ENCODE results near the gene ADCY2. TPM values are rescaled to one million over a fixed set of nuclear protein-coding genes. Genes with fewer than 3 reads are reported as not detected.

Gene ADCY2
- total RNA-seq, 1 experiment from 2014 or later: 0.34 TPM

GRCh38 chr5:7436521-7436920 lies 40.6 kb downstream of the ADCY2 start:
- CTCF ChIA-PET: no interaction called here
- H3K4me3 ChIP-seq (ENCODE audit: low read depth, low read length, poor library complexity, severe bottlenecking): no peak overlapping the region
- intact Hi-C loops (cut with micrococcal nuclease; ENCODE audit: unreplicated experiment): no loop called here
- POLR2A ChIA-PET (ENCODE audit: low non-redundant PET): no interaction called here
- H3K36me3 ChIP-seq (ENCODE audit: insufficient read depth, low read length, poor library complexity, severe bottlenecking): no peaks in the 10 kb centered on the region
- no TSS peak for BruUV-seq (replicated peaks)
- no peak overlapping the region for H3K27ac ChIP-seq (ENCODE audit: low read depth, low read length, poor library complexity, severe bottlenecking)
- H3K27me3 ChIP-seq (replicated peaks; ENCODE audit: insufficient read depth, low read depth, low read length, poor library complexity): no peaks in the 10 kb centered on the region
- H3K4me1 ChIP-seq (ENCODE audit: insufficient read depth, low read length, poor library complexity, severe bottlenecking): no peaks in the 10 kb centered on the region
- no peak for TF ChIP-seq EZH2 (IDR thresholded peaks at IDR 0.05; ENCODE audit: borderline replicate concordance, low read depth, low read length, poor library complexity, severe bottlenecking)
- no peak for TF ChIP-seq CTCF (conservative IDR thresholded peaks at IDR 0.05; ENCODE audit: low read depth, low read length)
- no peaks in the 10 kb centered on the region for H3K9me3 ChIP-seq (ENCODE audit: low read depth, low read length, poor library complexity, severe bottlenecking)
- no peak for DNase-seq (ENCODE audit: low spot score)

GRCh38 chr5:7437836-7438235 lies 41.9 kb downstream of the ADCY2 start:
- DNase-seq (ENCODE audit: low spot score): no peak
- no peaks in the 10 kb centered on the region for H3K27me3 ChIP-seq (replicated peaks; ENCODE audit: insufficient read depth, low read depth, low read length, poor library complexity)
- intact Hi-C loops (cut with micrococcal nuclease; ENCODE audit: unreplicated experiment): no loop called here
- H3K27ac ChIP-seq (ENCODE audit: low read depth, low read length, poor library complexity, severe bottlenecking): no peak overlapping the region
- no peaks in the 10 kb centered on the region for H3K9me3 ChIP-seq (ENCODE audit: low read depth, low read length, poor library complexity, severe bottlenecking)
- POLR2A ChIA-PET (ENCODE audit: low non-redundant PET): no interaction called here
- no peaks in the 10 kb centered on the region for H3K4me1 ChIP-seq (ENCODE audit: insufficient read depth, low read length, poor library complexity, severe bottlenecking)
- no TSS peak for BruUV-seq (replicated peaks)
- no peak overlapping the region for H3K4me3 ChIP-seq (ENCODE audit: low read depth, low read length, poor library complexity, severe bottlenecking)
- CTCF ChIA-PET: no interaction called here
- no peak for TF ChIP-seq CTCF (conservative IDR thresholded peaks at IDR 0.05; ENCODE audit: low read depth, low read length)
- TF ChIP-seq EZH2 (IDR thresholded peaks at IDR 0.05; ENCODE audit: borderline replicate concordance, low read depth, low read length, poor library complexity, severe bottlenecking): no peak
- no peaks in the 10 kb centered on the region for H3K36me3 ChIP-seq (ENCODE audit: insufficient read depth, low read length, poor library complexity, severe bottlenecking)

GRCh38 chr5:7445068-7445467 lies 49.1 kb downstream of the ADCY2 start:
- TF ChIP-seq EZH2 (IDR thresholded peaks at IDR 0.05; ENCODE audit: borderline replicate concordance, low read depth, low read length, poor library complexity, severe bottlenecking): no peak
- TF ChIP-seq CTCF (conservative IDR thresholded peaks at IDR 0.05; ENCODE audit: low read depth, low read length): no peak
- no peaks in the 10 kb centered on the region for H3K36me3 ChIP-seq (ENCODE audit: insufficient read depth, low read length, poor library complexity, severe bottlenecking)
- H3K4me1 ChIP-seq (ENCODE audit: insufficient read depth, low read length, poor library complexity, severe bottlenecking): no peaks in the 10 kb centered on the region
- BruUV-seq (replicated peaks): no TSS peak
- no peak overlapping the region for H3K4me3 ChIP-seq (ENCODE audit: low read depth, low read length, poor library complexity, severe bottlenecking)
- intact Hi-C loops (cut with micrococcal nuclease; ENCODE audit: unreplicated experiment): no loop called here
- no peaks in the 10 kb centered on the region for H3K9me3 ChIP-seq (ENCODE audit: low read depth, low read length, poor library complexity, severe bottlenecking)
- no peak overlapping the region for H3K27ac ChIP-seq (ENCODE audit: low read depth, low read length, poor library complexity, severe bottlenecking)
- CTCF ChIA-PET: no interaction called here
- POLR2A ChIA-PET (ENCODE audit: low non-redundant PET): no interaction called here
- DNase-seq (ENCODE audit: low spot score): no peak
- no peaks in the 10 kb centered on the region for H3K27me3 ChIP-seq (replicated peaks; ENCODE audit: insufficient read depth, low read depth, low read length, poor library complexity)
